Measurements from ENCODE around the gene CENPC.
"Not testable (repeated sequence)": the region's sequence is repeated elsewhere in the genome, so short reads cannot be mapped to it uniquely, and the experiment has no call there.

The CENPC gene

DNA sequence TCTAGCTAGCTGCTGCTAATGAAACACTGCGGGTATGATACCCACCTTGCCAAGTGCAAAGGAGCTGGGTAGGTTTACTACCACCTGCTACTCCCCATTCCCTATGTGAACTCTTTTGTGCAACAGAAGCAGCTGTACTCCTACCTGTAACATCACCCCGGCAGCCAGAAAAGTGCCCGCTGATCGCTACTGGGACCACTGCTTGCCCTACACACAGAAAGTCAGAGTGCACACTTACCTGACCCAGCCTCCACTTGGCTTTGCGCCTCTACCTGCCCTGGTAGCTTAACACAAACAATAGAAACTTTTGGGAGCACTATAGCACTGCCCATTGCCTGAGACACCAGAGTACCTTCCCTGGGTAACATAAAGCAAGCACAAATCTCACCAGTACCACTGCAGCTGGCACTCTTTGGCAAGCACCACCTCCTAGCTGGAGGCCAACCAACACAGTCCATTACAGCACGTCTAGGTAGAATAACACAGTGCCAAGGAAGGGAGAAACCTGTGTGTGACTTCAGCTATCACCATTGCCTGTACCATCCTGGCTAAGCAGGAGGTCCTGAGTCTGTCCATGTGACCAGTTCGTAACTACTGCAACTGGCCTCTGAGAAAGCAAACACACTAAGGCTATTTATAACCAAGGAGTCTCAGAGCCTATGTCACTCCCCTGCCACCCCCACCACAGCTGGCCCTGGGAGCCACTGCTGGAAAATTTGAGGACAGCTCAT is 80.1 kb downstream of the CENPC start:
- no peak for DNase-seq

DNA sequence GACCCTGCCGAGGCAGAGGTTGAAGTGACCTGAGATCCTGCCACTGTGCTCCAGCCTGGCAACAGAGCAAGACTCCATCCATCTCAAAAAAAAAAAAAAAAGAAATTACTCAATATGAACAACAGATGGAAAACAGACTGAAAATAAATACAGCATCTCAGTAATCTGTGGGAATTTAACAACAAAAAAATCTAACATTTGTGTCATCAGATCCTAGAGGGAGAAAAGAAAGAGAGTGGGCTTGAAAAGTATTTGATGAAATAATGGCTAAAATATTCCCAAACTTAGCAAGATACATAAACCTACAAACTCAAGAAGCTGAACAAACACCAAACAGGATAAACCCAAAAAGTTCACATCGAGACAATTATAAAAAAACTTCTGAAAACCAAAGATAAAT is 84.7 kb downstream of the CENPC start:
- no peak for DNase-seq

DNA sequence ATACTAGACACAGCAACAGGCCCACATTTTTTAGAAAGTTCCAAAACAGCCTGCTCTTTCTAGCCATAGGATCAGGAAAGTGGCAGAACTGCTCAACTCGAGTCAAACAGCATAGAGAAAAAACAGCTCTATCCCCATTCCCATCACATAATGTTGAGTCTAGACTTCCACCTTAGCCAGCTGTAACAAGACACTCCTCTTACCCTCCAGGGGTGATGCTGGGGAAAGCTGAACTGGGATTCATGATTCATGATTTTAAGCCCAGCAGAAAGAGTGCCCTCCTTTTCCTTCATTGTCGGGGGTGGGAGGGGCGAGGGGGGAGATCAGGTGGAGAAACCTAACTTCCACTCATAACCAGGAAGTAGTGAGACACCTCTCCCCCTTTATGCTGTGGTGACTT is 86.1 kb downstream of the CENPC start:
- no peak for DNase-seq

DNA sequence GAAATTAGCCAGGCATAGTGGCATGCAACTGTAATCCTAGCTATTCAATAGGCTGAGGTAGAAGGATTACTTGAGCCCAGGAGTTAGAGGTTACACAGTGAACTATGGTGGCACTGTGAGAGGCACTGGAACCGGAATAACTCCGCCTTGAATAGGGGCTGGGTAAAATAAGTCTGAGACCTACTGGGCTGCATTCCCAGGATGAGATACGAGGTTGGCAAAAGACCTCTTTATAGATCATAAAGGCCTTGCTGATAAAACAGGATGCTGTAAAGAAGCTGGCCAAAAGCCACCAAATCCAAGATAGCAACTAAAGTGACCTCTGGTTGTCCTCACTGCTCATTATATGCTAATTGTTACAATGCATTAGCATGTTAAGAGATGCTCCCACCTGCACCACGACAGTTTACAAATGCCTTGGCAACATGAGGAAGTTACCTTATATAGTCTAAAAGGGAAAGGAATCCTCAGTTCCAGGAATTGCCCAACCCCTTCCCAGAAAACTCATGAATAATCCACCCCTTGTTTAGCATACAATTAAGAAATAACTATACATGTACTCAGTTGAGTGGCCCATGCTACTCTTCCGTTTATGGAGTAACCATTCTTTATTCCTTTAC is 88.6 kb downstream of the CENPC start:
- no peak for DNase-seq

DNA sequence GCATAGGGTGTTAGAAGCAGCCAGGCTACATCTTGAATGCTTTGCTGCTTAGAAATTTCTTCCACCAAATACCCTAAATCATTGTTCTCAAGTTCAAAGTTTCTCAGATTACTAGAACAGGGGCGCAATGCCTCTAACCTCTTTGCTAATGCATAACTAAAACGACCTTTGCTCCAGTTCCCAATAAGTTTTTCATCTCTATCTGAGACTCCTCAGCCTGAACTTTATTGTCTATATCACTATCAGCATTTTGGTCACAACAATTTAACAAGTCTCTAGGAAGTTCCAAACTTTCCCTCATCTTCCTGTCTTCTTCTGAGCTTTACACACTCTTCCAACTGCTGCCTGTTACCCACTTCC is 92.5 kb downstream of the CENPC start:
- not testable (repeated sequence) for DNase-seq

DNA sequence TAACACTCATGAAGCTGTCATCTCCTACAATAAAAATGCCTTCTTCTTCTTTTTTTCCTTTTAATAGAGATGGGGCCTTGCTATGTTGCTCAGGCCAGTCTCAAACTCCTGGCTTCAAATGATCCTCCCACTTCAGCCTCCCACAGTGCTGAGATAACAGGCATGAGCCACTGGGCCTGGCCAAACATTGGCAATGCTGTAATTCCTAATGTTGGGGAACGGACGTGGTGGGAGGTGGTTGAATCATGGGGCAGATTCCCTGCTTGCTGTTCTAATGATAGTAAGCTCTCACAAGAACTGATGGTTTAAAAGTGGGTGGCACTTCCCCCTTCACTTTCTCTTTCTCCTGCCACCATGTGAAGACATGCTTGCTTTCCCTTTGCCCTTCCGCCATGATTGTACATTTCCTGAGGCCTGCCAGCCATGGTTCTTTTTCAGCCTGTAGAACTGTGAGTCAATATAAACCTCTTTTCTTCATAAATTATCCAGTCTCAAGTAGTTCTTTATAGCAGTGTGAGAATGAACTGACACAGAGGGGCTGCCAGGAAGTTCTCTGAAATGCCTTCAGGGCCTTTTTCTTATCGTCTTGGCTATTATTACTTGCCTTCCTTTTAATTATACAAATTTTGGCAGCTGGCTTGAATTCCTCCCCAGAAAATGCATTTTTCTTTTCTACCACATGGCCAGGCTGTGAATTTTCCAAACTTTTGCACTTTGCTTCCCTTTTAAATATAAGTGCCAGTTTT is 93.0 kb downstream of the CENPC start:
- DNase-seq, result no peak

DNA sequence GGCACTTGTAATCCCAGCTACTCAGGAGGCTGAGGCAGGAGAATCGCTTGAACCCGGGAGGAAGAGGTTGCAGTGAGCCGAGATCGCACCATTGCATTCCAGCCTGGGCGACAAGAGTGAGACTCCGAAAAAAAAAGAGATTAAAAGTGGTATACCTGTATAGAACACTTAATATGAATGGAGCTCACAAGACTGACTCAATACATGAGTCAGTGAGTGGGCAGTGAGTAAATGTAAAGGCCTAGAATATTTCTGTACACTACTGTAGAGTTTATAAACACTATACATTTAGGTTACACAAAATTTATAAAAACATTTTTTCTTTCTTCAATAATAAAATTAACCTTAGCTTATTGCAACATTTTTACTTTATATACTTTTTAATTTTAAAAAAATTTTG is 93.8 kb downstream of the CENPC start:
- DNase-seq, result no peak

DNA sequence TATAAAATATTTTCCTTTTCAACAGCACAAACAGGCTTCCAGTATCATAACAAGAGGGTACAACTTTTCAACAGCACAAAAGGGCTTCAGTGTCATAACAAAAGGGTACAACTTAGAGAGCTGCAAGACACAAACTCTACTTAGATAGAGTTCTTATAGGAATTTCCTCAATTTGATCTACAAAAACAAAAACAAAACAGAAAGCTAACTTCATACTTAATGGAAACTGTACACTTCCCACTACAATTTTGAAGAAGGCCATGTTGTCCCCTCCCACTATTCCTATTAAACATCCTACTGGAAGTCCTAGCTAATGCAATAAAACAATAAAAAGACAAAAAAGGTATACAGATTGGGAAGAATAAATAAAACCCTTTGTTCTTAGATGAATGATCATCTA is 96.7 kb downstream of the CENPC start:
- no peak for DNase-seq

DNA sequence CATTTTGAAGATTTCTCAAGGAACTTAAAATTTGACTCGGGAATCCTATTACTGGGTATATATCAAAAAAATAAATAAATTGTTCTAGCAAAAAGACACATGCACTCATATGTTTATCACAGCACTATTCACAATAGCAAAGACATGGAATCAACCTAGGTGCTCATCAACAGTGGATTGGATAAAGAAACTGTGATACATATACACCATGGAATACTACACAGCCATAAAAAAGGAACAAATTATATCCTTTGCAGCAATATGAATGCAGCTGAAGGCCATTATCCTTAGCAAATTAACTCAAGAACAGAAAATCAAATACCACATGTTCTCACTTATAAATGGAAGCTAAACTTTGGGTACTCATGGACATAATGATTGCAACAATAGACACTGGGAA is 97.4 kb downstream of the CENPC start:
- no peak for DNase-seq

DNA sequence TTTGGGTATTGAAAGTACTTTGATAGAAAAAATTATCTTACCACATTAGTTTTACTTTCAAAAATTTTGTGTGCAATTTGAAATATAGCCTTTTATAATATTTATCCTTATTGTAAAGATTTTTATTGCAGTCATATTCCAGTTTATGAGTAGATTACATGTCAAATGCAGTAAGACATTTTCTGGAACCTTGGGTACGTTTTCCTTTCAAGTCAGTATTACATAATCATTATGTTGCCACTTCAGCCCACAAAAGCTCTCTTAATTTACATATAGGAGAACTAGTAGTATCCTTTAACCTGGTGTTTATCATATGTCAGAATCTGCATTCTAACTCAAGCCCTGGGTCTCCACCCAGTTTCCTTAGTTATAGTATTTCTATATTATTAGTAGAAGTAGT is 98.5 kb downstream of the CENPC start:
- no peak for DNase-seq

DNA sequence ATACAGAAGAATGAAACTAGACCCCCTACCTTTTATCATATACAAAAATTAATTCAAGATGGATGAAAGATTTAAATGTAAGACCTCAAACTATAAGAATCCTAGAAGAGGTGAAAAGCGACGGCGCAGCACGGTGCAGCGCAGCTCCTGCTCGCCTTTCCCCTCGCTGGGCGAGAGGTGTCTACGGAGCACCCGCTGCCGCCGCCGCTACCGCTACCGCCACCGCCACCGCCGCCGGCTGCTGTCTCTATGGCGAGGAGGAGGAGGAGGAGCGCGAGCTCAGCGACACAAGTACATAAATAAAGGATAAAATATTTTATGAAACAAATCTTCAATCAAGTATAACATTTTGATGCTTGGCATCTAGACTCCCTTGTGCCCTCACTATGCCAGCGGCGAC is 99.4 kb downstream of the CENPC start:
- DNase-seq, result not testable (repeated sequence)

DNA sequence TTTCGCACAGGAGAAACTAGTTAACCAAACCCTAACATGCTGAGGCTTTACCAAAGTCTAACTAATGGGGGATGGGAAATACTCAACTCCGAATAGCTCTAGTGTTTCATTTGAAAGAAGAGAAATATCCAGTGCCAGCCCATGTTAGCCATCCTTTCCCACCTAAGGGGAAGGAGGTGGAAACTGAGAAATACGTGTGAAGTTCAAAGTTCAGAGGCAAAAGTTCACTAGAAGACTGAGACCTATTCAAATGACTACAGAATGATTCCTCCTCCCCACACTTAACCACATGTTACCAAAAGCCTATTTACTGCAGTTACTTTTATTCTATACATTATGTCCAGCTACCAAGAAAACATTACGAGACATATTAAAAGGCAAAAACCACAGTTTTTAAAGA is 106.3 kb downstream of the CENPC start:
- no peak for DNase-seq

DNA sequence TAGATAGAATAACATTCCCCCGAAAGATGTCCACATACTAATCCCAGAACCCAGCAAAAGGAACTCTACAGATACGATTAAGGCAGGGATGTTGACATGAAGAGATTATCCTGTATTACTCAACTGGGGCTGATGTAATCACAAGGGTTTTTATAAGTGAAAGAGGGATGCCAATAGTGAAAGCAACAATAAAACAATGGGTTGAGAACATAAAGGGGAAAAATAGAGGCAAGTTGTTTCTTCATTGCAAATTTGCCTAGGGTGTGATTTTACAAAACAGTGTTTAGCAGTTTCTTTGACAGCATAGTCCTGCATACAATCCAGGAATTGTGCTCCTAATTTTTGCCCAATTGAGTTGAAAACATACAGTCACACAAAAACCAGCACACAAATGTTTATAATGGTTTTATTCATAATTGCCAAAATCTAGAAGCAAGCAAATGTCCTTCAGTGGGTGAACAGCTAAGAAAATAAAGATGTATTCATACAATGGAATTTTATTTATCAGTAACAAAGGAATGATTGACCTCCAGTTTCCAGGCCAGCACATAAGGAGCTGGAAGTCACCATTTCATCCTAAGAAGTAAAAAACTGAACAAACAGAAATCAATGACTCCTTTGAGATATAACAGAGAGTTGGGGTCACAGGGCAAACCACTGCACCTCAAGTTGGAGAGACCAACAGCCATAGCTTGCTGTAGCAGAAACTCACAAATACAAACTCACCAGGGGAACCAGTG is 107.2 kb downstream of the CENPC start:
- no peak for DNase-seq

DNA sequence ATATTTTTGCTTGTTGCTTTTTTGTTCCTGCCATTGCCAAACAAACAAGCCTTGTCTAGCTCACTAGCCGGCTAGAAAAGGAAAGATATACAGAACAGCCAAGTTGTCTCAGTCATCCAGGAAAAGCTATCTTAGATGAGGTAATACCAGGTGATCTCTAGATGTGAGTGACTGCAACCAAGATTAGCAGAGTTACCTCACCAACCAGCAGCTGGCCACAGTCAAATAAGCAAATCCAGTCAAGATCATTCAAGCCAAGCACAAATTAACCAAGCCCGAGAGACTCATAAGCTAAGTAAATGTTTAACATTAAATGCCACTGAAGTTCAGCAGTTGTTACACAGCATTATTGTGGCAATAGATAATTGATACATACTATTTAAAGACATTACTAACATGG is 108.6 kb downstream of the CENPC start:
- DNase-seq, result no peak

DNA sequence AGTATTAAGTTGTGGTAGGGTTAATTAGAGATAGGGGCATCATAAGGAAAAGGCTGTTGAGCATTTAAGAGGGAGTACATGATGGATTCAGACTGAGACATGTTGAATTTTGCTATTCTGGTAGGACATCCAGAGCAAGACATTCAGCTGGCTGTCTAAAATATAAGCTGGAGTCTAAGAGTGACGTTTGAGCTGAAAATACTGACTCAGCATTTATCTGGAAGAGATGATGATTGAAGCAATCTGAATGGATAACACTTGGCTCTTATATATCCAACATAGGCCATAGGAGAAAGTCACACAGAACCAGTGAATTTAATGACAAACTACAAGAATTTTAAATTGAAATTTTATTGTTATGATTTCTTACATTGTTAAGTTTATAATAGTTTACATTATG is 114.3 kb downstream of the CENPC start:
- DNase-seq, result no peak

DNA sequence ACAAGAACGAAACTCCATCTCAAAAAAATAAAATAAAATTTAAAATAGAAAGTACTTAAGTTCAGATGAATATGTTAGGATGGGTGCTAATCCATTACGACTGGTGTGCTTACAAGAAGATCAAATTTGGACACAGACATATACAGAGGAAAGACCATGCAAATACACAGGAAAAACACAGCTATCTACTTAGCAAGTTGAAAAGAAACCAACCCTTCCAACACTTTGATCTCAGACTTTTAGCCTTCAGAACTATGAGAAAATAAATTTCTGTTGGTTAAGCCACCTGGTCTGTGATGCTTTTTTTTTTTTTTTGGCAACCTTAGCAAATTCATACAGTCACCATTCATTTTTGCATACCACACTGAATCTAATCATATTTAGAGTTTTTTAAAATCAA is 116.5 kb downstream of the CENPC start:
- no peak for DNase-seq

All from NCI-H524 (cell line).